NK-92 (cell line): Measurements from ENCODE around the gene PTPRD.
"Not testable (repeated sequence)": the region's sequence is repeated elsewhere in the genome, so short reads cannot be mapped to it uniquely, and the experiment has no call there.

Experiments
- DNase-seq: peaks from one replicate; lab custom pipeline; 2025; ENCODE audit not compliant: unreplicated experiment; lab: John Stamatoyannopoulos, UW

Gene PTPRD

DNA sequence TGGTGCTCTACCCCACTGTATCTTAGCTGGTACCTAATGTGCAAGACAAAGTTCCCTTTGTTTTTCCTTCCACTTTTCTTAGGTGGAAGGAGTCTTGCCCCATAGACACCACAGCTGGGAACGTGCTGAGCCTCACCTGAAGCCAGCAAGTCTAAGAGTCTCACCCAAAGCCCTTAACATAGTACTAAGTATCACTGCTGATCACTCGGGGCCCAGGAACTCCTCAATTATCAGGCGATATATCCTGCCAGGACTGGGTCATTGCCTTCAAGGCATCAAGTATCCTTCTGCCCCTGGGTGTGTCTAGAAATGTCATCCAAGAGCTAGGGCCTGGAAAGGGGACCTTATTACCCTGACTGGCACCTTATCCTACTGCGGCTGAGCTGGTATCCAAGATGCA lies 123.9 kb downstream of the PTPRD start:
- no peak for DNase-seq

DNA sequence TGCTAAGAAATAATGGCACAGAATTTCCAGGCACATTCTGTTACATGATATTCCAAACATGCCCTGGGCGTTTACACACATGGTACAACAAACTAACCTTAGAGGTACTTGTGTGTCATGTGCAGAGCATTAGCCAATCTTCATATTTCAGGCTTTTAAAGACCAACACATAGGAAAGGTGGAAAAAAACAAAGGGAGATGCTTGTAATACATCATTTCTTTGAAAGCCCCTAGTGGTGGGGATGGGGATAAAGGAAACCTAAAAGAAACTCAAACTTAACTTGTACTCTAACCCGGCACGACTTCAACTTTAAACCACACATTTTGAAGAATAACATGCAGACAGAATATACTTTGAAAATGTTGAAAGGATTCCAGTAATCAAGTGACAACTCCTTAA lies 133.6 kb downstream of the PTPRD start:
- DNase-seq: no peak

DNA sequence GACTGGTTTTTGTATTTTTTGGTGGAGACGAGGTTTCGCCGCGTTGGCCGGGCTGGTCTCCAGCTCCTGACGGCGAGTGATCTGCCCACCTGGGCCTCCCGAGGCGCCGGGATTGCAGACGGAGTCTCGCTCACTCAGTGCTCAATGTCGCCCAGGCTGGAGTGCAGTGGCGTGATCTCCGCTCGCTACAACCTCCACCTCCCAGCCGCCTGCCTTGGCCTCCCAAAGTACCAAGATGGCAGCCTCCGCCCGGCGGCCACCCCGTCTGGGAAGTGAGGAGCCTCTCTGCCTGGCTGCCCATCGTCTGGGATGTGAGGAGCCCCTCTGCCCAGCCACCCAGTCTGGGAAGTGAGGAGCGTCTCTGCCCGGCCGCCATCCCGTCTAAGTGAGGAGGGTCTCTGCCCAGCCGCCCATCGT lies 163.6 kb downstream of the PTPRD start:
- DNase-seq: not testable (repeated sequence)

DNA sequence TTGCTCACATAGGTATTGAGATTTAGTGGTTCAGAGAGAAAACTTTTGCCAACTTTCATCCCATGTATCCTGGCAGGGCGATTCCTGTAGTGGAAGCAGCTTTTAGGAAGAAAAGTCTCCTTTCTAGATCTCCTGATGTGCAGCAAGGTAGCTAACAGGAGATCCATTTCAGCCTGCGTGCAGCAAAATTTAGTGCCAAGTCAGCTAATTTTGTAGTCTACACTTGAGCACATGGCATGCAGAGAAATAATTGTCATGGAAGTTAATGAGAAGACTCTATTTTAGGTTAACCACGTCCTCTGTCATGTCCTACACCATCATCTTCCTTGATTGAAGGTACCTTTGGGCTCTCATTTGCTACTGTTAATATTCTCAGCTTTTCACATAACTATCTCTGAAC lies 165.8 kb downstream of the PTPRD start:
- no peak for DNase-seq

DNA sequence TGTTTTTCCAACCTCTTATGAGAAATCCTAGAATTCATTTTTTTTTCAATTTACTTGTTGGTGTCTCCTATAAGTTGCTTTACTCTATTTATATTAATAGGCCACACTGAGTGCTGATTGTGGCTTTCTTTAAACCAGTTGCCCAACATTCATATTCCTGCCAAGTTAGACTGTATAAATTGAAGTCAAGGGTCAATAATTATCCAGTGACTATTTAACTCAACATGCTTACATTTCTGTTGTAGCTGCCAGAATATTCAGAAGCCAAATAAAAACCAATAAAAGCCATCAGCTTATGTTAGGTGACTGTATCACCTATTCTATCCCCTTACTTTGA lies 169.0 kb downstream of the PTPRD start:
- DNase-seq: no peak

DNA sequence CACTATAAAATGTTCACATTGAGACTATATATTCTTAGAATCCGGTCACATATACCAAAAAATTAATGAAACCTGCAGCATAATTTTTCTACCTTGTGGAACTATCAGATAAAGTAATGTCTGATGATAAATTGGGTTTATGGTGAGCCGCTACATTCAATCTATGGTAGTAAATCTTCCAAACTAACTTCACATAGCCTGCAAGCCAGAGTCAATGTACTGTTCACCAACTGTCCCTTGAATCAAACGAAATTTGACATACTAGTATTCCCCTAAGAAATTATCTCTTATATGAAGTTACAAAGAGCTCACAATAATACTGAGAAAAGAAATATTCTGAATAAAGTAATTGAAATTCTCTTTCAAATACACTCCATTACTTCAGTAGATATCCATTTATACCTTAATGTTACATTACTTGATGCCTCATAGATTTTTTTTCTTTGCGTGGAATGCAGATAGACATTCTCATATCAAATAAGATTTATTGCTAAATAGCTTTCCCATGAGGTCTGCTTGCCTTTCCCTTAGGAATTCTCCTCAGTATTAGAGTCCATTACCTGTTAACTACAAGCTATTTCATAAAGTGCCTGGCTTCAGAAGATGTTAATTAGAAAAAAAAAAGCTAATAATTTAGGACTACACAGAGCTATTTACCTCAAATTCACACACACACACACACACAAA lies 169.5 kb downstream of the PTPRD start:
- no peak for DNase-seq

DNA sequence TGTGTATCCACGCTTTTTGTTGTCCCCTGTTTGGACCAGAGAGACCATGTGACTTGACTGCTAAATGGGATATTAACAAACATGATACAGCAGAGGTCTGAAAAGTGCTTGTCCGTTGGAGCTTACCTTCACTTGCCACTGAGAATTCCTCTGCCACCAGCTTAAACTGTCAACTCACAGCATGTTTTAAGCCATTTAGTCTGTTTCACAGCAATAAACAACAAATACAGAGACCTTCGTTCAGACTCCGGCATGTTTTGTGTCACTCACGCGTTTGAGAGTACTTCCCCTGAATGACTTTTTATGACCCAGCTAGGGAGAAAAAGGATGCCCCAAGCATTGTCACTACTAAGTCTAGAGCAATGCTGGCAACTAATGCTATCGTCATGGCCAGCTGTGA lies 173.8 kb downstream of the PTPRD start:
- no peak for DNase-seq

DNA sequence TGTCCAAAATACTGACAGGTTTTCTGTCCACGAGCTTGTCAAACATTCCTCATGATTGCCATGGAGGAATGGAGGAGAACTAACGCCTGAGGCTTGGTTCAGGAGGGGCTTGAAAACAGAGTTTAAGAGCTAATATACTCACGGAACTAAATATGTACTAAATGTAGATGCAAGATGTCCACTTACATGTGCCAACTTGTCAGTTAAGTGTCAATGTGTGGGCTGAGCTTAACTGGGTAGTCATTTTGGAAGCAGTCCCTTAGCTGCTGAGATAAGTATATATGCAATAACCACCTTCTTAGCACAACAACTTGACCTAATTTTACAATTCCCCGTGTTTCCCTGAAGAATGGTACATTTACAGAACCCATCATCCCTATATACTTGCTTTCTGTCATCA lies 176.0 kb downstream of the PTPRD start:
- no peak for DNase-seq

DNA sequence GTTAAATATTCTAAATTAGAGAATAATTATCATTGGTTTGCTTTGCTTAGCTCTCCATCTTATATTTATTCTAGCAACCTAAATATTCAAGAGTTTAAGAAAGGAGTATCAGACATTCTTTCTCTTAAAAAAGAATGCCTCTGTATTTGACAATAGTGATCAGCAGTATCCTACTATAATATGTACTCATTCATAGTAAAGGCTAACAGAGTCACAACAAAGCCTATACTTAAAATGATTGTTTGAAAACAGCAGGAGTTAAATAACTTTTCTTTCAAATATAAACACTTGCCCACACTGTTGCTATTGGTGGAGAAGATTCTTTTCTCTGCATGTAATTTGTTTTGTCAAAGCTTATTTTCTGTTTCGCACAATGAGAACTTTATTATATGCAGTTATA lies 178.4 kb downstream of the PTPRD start:
- DNase-seq: no peak

DNA sequence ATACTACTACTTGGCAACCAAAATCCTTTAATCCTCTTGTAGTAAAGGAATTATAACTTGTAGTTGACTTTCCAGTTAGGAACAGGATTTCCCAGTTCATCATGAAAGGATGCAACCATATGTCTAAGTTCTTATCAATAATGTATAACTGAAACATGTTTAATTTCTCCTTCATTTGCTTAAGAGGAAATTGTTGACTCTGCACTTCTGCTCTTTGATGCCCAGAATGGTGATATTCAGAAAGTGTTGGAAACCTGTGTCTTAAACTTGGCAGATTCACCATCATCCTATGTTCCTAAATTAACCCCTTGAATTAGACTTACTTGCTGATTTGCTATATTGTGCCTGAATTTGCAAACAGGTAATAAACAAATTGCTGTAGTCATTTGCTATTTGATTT lies 201.5 kb downstream of the PTPRD start:
- no peak for DNase-seq

DNA sequence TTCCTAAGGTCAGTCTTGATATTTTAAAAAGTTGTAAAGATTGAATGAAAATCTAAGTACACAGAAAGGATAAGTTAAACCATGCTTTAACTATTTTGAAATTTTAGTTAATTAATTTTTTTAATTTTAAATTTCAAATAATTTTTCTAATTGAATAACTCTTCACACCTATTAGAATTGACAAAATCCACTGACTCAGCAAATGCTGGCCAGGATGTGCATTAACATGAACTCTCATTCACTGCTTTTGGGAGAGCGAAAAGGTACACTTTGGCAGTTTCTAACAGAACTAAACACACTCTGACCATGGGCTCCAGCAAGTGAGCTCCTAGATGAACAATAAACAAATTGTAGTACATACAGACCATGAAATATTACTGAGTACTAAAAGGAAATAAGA lies 209.5 kb downstream of the PTPRD start:
- no peak for DNase-seq

DNA sequence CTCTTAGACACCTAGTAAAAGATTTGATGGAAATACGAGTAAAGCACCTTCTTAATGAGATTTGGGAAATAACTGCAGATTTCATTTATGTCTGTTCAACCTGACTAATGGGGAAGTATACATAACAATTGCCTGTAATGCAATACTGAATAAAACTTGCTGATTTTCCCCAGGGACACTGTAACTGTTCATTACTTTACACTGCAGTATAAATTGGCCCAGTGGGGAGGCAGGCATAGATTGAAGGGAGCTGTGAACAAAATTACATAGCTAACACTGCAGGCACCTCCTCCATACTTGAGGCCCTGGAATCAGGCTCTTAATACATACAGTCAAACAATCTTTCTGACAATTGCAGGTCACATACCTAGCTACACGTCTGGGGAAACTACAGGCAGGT lies 216.2 kb downstream of the PTPRD start:
- no peak for DNase-seq

DNA sequence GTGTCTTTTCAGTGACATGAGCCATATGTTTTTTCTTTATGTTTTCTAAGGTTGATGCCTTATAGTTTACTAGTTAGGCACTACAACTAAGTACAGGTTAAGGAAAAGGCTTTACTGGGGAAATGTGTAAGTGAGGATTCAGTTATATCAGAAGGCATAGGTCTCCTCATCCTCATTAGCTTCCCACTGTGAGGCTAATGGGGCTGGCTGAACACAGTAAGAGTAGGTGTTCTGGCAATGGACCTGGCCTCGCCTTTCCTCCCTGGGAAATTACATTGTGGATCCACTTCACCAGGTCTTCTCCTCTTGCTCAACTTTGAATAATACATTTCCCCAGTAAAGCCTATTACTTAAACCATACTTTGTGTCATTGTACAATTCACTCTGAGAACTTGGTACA lies 225.5 kb downstream of the PTPRD start:
- DNase-seq: no peak

DNA sequence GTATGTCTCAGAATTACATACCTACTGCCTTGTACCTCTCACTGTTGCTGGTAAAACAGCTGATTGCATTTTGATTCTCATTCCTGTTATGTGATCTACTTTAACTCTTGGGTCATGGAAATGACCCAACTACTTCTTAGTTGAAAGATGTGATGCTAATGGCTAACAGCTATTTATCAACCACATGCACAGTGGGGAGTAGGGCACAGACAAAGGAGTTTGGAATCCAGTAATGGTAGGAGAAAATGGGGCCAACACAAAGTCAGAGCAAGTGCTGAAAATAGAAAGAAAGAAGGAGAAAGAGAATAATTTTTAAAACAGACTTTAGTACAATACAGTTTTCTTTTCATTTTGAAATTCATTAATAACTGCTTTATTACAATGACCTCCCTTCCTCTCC lies 241.0 kb downstream of the PTPRD start:
- no peak for DNase-seq

DNA sequence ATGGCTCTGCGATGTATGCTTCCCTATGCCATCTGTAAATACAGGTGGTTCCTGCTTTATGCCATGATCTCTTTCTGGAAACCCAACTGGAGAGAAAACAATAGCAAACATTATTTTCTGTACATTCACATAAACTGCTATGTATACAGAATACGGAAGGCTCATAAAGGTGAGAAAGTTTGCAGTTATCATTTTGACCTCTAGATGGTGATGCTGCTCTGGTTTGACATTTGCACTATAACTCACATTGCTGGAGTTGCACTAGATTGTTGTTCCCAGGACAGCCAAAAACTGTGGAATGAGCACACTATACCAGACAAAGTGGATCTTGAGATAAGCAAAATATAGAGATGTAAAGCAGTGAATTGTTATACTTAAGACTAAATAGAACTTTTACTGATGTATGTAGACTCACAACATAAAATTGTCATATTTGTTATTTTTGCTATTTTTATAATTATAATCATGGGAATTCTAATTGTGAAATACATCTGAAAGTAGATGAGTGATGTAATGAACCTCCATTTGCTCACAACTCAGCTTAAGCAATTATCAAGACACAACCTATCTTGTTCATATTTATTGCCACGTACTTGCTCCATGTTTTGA lies 246.5 kb downstream of the PTPRD start:
- no peak for DNase-seq

DNA sequence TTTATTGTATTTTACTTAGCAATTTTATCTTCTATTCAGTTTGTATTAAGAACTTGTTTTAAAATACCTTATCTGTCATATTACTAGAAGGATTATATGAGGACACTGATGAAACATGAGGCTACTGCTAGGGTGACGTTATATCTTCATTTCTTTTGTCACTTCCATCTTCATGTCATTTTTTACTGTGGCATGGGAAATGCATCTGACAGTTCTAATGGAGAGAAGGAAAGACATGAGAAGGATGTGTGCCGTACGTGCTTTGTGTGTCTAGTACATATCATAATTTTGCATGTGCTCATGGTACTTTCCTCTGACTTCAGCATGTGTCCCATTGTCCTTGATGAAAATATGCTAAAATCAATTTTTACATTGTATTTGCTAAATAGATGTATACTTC lies 258.2 kb downstream of the PTPRD start:
- no peak for DNase-seq

DNA sequence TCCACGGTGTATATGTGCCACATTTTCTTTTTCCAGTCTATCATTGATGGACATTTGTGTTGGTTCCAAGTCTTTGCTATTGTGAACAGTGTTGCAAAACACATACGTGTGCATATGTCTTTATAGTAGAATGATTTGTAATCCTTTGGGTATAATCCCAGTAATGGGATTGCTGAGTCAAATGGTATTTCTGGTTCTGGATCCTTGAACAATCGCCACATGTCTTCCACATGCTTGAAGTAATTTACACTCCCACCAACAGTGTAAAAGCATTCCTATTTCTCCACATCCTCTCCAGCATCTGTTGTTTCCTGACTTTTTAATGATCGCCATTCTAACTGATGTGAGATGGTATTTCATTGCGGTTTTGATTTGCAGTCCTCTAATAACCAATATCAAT lies 267.2 kb downstream of the PTPRD start:
- DNase-seq: not testable (repeated sequence)

DNA sequence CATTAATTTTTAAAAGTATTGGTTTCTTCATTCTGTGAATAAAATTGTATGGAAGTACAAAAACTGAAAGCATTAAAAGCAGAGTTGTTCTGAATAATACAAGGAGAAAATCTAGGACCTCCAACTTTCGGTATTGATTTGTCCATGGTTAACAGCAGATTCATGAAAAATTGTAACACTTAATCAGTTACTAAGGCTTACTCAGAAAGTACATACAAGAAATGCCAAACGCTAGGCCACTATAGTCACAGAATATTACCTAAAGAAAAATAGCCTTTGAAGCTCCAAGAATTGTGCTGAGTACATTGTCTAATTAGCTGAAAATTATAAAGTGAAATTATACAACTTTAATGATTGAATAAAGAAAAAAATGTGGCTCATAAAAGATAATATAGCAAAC lies 271.7 kb downstream of the PTPRD start:
- no peak for DNase-seq

DNA sequence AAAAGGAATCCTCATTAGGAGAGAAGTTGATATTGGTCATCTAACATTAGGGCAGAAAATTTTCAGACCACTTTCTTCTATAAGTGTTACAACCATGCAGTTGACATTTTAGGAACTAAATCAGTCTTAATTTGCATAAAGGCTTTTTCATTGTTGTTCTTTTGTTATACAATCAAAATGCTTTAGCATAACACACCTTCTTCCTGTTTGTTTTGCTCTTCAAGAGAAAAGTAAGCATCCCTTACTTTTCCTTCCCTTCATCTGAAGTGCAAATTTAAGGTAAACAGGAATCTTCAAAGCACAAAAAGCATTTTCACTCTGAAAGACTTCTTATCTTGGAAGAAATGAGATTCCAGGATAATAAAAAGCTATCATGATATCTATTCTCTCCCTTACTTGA lies 273.6 kb downstream of the PTPRD start:
- no peak for DNase-seq

DNA sequence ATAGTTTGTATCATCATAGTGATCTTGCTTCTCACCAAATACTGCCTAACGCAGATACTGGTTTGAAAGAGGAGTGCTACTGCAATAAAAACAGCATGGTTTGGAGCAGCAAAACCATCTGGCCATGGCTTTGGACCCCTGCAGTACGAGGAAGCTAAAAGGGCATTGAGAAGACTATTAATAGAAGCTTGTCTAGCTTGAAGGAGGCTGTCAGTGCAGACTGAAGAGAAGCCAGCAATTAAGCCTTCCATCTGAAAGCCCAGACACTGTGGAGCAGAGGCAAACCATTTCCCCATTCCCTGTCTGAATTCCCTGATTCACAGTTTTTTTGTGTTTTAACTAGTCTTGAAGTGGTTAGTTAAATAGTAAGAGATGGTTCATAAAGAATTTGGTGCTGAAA lies 281.6 kb downstream of the PTPRD start:
- no peak for DNase-seq

DNA sequence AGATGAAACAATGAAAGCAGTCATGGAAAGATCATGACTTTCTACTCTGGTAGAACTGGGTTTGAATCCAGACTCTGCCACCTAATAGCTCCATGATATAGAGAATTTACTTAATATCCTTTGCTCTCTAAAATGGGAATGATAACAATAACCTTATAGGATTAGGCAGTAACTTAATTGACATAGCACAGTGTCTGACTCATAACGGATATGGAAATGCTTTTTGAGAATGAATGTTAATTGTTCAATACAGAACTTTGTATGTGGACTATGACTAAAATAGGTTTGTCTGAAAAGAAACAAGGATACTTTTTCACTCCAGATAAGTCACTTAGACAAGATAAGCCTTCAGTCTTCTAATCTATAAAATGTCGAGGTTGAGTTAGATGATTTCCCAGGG lies 330.7 kb downstream of the PTPRD start:
- DNase-seq: no peak

DNA sequence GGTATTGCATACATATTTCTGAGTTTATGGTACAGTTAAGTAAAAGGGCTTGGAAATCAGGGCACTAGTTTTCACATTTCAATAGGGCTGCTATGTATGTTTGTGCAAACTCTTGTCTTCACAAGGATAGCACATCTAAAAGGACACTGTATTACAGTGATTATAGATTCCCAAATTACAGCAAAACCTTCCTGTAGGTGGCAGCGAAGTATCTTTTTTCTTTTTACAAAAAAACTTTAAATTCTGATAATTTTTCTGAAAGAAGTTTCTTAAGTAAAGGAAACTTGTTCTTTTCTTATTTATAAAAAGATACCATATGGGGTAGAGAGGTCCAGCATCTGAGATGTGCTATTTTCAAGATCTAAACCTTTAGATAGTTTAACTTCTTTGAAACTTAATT lies 337.8 kb downstream of the PTPRD start:
- no peak for DNase-seq

DNA sequence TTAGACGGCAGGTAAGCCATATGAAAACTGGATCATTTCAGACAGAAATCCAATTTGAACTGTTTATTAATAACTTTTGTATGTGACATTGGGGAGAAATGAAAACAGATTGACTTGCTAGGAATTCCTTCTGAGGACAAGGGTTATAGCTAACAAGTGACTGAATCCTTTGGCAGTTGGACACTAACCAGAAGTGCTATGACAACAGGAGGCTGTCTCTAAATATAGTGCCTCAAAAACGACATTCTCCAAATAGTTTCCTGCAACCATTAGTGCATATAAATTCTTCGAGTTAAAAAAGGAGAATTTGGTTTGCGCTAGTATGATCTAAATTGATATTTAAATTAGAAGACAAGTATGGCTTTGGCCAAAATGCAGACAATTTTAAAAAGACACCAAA lies 338.6 kb downstream of the PTPRD start:
- DNase-seq: no peak
